Breast epithelium (tissue), 3 donors: ENCODE data around the gene A3GALT2.

Source experiments
- CTCF ChIP-seq, 3 donors: fragments of 450-650 bp; IDR thresholded peaks; one replicate each; pipeline ENCODE4 v1.5.1; 2016 to 2017; ENCODE audit warnings: antibody characterized with exemption in 3 of 3, mild to moderate bottlenecking in 3 of 3, moderate library complexity in 3 of 3
- POLR2A ChIP-seq: fragments of 450-650 bp; IDR thresholded peaks from one replicate; pipeline ENCODE4 v1.6.1; 2016; ENCODE audit warnings: antibody characterized with exemption, mild to moderate bottlenecking, moderate library complexity
- POLR2AphosphoS5 ChIP-seq, 3 donors: sonication (generic); formaldehyde crosslinking; IDR thresholded peaks; one replicate each; pipeline ENCODE4 v1.6.1; 2017; ENCODE audit warnings: antibody characterized with exemption in 3 of 3

GRCh38 chr1:33358795-33359503 is 38.1 kb upstream of the A3GALT2 start:
- TF ChIP-seq POLR2A (no peak), POLR2AphosphoS5 (IDR thresholded peaks at IDR 0.05) (no peak), CTCF (IDR thresholded peaks at IDR 0.05) (no peak)
